NCI-H2227 (cell line): ENCODE data around the gene GRK3.
A peak's percentile ranks its signal among the peaks of the same experiment; 100 is the strongest.
"Not testable (repeated sequence)": the region's sequence is repeated elsewhere in the genome, so short reads cannot be mapped to it uniquely, and the experiment has no call there.

Experiments used
- DNase-seq: peaks from one replicate; lab custom pipeline; 2025; ENCODE audit not compliant: unreplicated experiment; lab: John Stamatoyannopoulos, UW

Gene GRK3

GRCh38 chr22:25548866-25549464, 15.5 kb upstream of the GRK3 start:
- DNase-seq, result no peak

- no peak for DNase-seq
Measured at GRCh38 chr22:25551396-25551795, 13.1 kb upstream of the GRK3 start.

DNA sequence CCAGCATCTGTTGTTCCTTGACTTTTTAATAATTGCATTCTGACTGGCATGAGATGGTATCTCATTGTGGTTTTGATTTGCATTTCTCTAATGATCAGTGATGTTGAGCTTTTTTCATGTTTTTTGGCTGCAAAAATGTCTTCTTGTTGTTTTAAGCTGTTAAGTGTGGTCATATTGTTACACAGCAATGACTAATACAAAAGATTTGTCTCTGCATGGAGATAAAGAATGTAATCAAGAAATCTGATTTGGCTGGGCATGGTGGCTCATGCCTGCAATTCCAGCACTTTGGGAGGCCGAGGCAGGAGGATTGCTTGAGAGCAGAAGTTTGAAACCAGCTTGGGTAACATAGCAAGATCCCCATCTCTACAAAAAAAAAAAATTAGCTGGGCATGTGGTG, 12.1 kb upstream of the GRK3 start:
- DNase-seq, result not testable (repeated sequence)

DNA sequence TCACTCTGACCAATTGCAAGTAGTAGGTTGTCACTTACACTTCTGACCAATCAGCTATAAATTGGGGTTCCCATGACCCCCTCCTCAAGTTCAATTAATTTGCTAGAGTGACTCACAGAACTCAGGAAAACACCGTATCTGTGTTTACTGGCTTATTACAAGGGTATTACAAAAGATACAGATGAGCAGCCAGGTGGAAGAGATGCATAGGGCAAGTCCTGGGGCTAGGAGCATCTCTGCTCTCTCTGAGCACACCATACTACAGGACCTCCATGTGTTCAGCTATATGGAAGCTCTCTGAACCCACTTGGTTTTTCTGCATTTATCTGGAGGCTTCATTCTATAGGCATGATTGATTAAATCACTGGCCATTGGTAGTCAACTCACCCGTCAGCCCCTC, 11.3 kb upstream of the GRK3 start:
- no peak for DNase-seq

DNA sequence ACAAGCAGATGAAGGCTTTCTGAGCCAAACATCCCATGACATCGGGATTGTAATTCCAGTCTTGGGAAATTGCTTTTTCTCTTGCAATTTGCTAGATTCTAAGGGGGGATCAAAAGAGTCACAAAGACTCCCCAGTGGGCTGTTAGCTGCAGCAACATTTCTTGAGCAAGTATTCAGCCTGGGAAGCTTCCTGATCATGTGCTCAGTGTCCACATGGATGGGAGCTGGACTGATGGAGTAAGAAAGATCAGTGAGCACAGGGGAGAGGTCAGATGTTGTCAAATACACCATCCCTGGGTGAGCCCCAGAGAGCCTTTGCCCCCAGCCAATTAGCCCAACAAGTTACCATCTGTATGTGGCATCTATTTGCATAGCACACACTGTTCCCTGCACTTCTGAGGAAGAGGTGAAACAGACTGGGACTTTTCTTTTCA, 10.2 kb upstream of the GRK3 start:
- DNase-seq, result no peak

GRCh38 chr22:25554689-25555088, 9.8 kb upstream of the GRK3 start:
- DNase-seq, result no peak

DNA sequence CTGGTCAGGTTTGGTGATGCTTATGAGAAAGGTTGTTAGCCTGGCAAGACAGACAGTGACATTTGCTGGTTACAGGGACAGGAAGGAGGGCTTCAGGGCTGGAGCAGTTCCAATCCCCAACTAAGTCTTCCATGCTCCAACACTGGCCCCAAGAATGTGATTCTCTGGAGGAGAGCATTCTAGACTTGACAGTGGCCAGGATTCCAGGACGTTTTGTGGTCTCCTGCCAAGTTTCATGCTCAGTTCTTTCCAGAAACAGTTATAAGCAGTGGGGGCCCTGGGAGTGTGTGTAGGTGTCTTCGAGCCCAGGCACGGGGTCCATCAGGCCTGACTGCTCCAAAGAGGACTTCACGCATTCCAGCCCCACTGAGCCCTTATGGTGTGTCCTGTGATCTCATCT, 8.9 kb upstream of the GRK3 start:
- DNase-seq, result no peak

GRCh38 chr22:25557218-25557617, 7.3 kb upstream of the GRK3 start:
- no peak for DNase-seq

- DNase-seq, result no peak
Measured at GRCh38 chr22:25558341-25558740, 6.1 kb upstream of the GRK3 start.

- not testable (repeated sequence) for DNase-seq
Measured at GRCh38 chr22:25559910-25560309, 4.6 kb upstream of the GRK3 start.

- DNase-seq, result not testable (repeated sequence)
Measured at GRCh38 chr22:25561182-25561581, 3.3 kb upstream of the GRK3 start.

GRCh38 chr22:25561927-25562326, 2.5 kb upstream of the GRK3 start:
- not testable (repeated sequence) for DNase-seq

- DNase-seq, result not testable (repeated sequence)
Measured at GRCh38 chr22:25562966-25563760, 1.3 kb upstream of the GRK3 start.

DNA sequence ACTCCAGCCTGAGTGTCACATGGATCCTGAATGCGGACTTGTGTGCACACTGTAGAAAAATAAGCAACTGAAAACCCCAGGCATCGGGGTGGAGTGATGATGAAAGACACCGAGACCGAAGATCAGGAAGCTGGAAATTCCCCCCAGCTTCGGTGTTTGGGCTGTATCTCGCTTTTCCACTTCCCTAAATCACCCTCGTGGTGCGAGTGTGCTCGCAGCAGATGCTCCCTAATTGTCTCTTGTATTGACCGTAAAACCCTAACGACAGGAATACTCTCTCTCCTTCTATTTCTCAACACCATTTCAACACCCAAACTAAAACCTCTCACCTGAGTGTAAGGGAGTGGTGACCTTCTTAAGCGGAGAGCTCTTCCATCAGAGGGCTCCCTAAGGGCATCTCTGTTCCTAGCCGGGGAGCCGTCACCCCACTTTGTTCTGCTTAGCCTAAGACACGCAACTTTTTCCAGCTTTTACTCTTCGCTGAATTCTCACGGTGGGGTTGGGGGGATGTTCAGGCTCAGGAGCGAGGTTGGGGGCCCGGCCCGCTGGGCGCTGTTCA, 635 bp upstream of the GRK3 start:
- no peak for DNase-seq

- DNase-seq, result peak; percentile 7
Measured at GRCh38 chr22:25564979-25565677, 653 bp downstream of the GRK3 start.

DNA sequence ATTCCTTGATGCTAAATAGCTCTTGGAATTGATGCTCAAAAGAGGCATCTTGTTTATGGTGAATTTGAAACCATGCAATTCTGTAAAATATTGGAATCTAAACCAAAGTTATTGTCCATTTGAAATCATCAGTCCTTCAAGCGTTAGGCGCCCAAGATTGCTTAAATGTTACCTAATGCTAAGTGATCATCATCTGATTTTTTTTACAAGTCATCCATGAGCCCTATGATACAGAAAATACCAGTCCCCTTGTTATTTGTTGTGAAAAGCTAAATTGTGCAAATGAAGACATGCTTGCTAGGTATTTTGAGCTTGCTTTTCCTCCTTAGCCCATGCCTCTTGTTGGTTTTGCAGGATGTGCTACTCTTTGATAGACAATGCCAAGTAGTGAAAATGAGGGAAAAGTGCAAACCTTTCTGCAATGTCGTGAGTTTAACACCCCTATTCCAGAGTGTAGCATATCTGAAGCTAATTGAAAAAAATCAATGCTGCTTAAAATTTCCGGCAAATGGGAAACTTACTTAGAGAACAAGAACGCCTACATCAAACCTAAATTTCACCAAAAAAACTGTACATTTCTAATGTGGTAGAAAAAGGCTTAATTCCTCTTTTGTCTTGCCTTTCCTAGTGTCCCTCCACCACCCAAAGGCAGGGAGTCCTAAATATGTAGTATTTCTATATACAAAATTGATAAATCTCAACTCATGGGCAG, 1.9 kb downstream of the GRK3 start:
- DNase-seq, result no peak

GRCh38 chr22:25566898-25567235, 2.4 kb downstream of the GRK3 start:
- DNase-seq, result no peak

GRCh38 chr22:25567251-25567675, 2.8 kb downstream of the GRK3 start:
- no peak for DNase-seq

GRCh38 chr22:25568066-25568465, 3.6 kb downstream of the GRK3 start:
- DNase-seq, result not testable (repeated sequence)

GRCh38 chr22:25569361-25569760, 4.9 kb downstream of the GRK3 start:
- no peak for DNase-seq

DNA sequence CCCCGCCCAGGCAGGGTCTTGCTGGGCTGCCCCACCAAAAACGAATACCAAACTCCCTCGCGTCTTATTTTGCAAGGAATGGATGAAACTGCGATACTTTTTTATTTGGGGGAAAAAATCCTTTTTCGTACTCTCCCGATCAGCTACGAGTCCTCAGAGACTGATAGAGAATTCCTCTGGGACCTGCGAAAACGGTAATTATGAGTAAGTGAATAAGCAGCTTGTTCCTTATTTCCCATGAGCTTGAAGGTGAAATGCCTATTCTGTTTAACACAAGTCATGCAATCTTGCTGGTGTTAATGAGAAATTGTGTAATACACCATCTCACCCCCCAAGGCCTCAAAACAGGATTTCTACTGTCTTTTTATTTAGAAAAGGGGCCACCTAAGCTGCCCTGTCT, 5.5 kb downstream of the GRK3 start:
- DNase-seq, result no peak
